Activated CD8-positive, alpha-beta T cell treated with anti-CD3 and anti-CD28 coated beads, Interleukin-2, amount 10 ng/mL, durations not matched to agents 7 days and 5 days (primary cell): ENCODE measurements around the gene SAFB2. TPM values are rescaled to one million over a fixed set of nuclear protein-coding genes. Genes with fewer than 3 reads are reported as not detected.
A peak's percentile ranks its signal among the peaks of the same experiment; 100 is the strongest.

Experiments
- ATAC-seq: fragments of 150-1000 bp; cut with Tn5 transposase; one replicate; pipeline ENCODE4 v1.10.0; 2021; ENCODE audit warnings: moderate library complexity
- CTCF ChIA-PET: fragments of 350-600 bp; sonication (Branson Sonifier 250); formaldehyde crosslinking; loops from one replicate; lab custom pipeline; 2021; ENCODE audit warnings: antibody characterized with exemption; lab: Charles Lee
- POLR2A ChIA-PET: fragments of 350-600 bp; sonication (Branson Sonifier 250); formaldehyde crosslinking; loops from one replicate; lab custom pipeline; 2021; ENCODE audit warnings: antibody characterized with exemption; lab: Charles Lee
- DNase-seq: peaks from one replicate; pipeline ENCODE4 v3.0.0-alpha.2; 2020
- H3K27ac Mint-ChIP-seq: one replicate; pipeline ENCODE4 v1.8.0; 2021; ENCODE audit warnings: mild to moderate bottlenecking, mixed read lengths
- H3K27me3 Mint-ChIP-seq: one replicate; pipeline ENCODE4 v1.8.0; 2021; ENCODE audit warnings: low read depth, mixed read lengths
- H3K36me3 Mint-ChIP-seq: one replicate; pipeline ENCODE4 v1.8.0; 2021; ENCODE audit warnings: low read depth, mixed read lengths
- H3K4me1 Mint-ChIP-seq: one replicate; pipeline ENCODE4 v1.8.0; 2021; ENCODE audit warnings: low read depth, mixed read lengths
- H3K4me3 Mint-ChIP-seq: one replicate; pipeline ENCODE4 v1.8.0; 2021; ENCODE audit warnings: mild to moderate bottlenecking, mixed read lengths
- H3K9me3 Mint-ChIP-seq: one replicate; pipeline ENCODE4 v1.8.0; 2022; ENCODE audit warnings: mixed read lengths; ENCODE audit not compliant: insufficient read depth
- total RNA-seq, 2 experiments: library from RNA; stranded (reverse); gene quantifications; one replicate each; pipeline ENCODE4 v1.2.3, GENCODE V29; 2021

Gene SAFB2
- total RNA-seq, 2 experiments from 2014 or later = 84.2 to 96.6 TPM

GRCh38 chr19:5588441-5588840 is 34.1 kb downstream of the SAFB2 start:
- Mint-ChIP-seq H3K36me3 (peaks cover 52% of the 10 kb centered on the region), H3K27ac (no peak overlapping the region), H3K4me3 (no peak overlapping the region), H3K9me3 (no peaks in the 10 kb centered on the region), H3K27me3 (no peaks in the 10 kb centered on the region), H3K4me1 (peaks cover 13% of the 10 kb centered on the region)
- ATAC-seq (no peak), DNase-seq (no peak)
- POLR2A ChIA-PET = no interaction called here
- CTCF ChIA-PET = interaction anchor here (1.0 kb wide), 1 partner anchor 16 kb away, joined by 3 read pairs; no protein-coding TSS in a partner anchor

- DNase-seq (no peak), ATAC-seq (no peak)
- no peak overlapping the region for H3K4me3 Mint-ChIP-seq
- peaks cover 44% of the 10 kb centered on the region for H3K36me3 Mint-ChIP-seq
- H3K4me1 Mint-ChIP-seq = peaks cover 13% of the 10 kb centered on the region
- H3K27me3 Mint-ChIP-seq = no peaks in the 10 kb centered on the region
- CTCF ChIA-PET = no interaction called here
- POLR2A ChIA-PET = no interaction called here
- H3K9me3 Mint-ChIP-seq = no peaks in the 10 kb centered on the region
- H3K27ac Mint-ChIP-seq = no peak overlapping the region
Measured at GRCh38 chr19:5587661-5588060, 34.9 kb downstream of the SAFB2 start.

GRCh38 chr19:5587071-5587455 is 35.5 kb downstream of the SAFB2 start:
- CTCF ChIA-PET = no interaction called here
- H3K27me3 Mint-ChIP-seq = no peaks in the 10 kb centered on the region
- H3K27ac Mint-ChIP-seq = no peak overlapping the region
- POLR2A ChIA-PET = no interaction called here
- H3K9me3 Mint-ChIP-seq = no peaks in the 10 kb centered on the region
- no peak for DNase-seq
- peaks cover 13% of the 10 kb centered on the region for H3K4me1 Mint-ChIP-seq
- H3K4me3 Mint-ChIP-seq = no peak overlapping the region
- no peak for ATAC-seq
- H3K36me3 Mint-ChIP-seq = peaks cover 38% of the 10 kb centered on the region

- H3K27ac Mint-ChIP-seq = no peak overlapping the region
- H3K27me3 Mint-ChIP-seq = no peaks in the 10 kb centered on the region
- H3K4me1 Mint-ChIP-seq = peaks cover 13% of the 10 kb centered on the region
- H3K9me3 Mint-ChIP-seq = no peaks in the 10 kb centered on the region
- ATAC-seq = no peak
- ChIA-PET POLR2A (interaction anchor here (0.5 kb wide), 1 partner anchor 1044 kb away, joined by 3 read pairs; no protein-coding TSS in a partner anchor), CTCF (interaction anchor here (1.1 kb wide), 1 partner anchor 39 kb away, joined by 3 read pairs; no protein-coding TSS in a partner anchor)
- peaks cover 32% of the 10 kb centered on the region for H3K36me3 Mint-ChIP-seq
- no peak for DNase-seq
- no peak overlapping the region for H3K4me3 Mint-ChIP-seq
Measured at GRCh38 chr19:5586300-5587070, 36.1 kb downstream of the SAFB2 start.

GRCh38 chr19:5585461-5586299 is 36.9 kb downstream of the SAFB2 start:
- peak; percentile 28 for DNase-seq
- Mint-ChIP-seq H3K4me3 (no peak overlapping the region), H3K9me3 (no peaks in the 10 kb centered on the region), H3K27me3 (no peaks in the 10 kb centered on the region), H3K27ac (peak overlapping the region; percentile 46), H3K36me3 (peaks cover 29% of the 10 kb centered on the region), H3K4me1 (peaks cover 13% of the 10 kb centered on the region)
- POLR2A ChIA-PET = interaction anchor here (0.5 to 0.8 kb wide), 2 partner anchors 40 to 1044 kb away, joined by 3 read pairs; no protein-coding TSS in a partner anchor
- ATAC-seq = peak; percentile 23
- CTCF ChIA-PET = interaction anchor here (1.1 kb wide), 1 partner anchor 38 kb away, joined by 3 read pairs; no protein-coding TSS in a partner anchor

GRCh38 chr19:5580161-5580571 is 42.4 kb downstream of the SAFB2 start:
- POLR2A ChIA-PET = no interaction called here
- H3K9me3 Mint-ChIP-seq = no peaks in the 10 kb centered on the region
- ATAC-seq (no peak), DNase-seq (no peak)
- CTCF ChIA-PET = interaction anchor here (1.5 to 1.7 kb wide), 2 partner anchors 33 to 41 kb away, joined by 6 to 11 read pairs; no protein-coding TSS in a partner anchor
- H3K36me3 Mint-ChIP-seq = no peaks in the 10 kb centered on the region
- H3K27me3 Mint-ChIP-seq = no peaks in the 10 kb centered on the region
- H3K4me1 Mint-ChIP-seq = peaks cover 4% of the 10 kb centered on the region
- H3K27ac Mint-ChIP-seq = no peak overlapping the region
- no peak overlapping the region for H3K4me3 Mint-ChIP-seq

- Mint-ChIP-seq H3K27ac (no peak overlapping the region), H3K36me3 (no peaks in the 10 kb centered on the region), H3K4me1 (peaks cover 4% of the 10 kb centered on the region), H3K27me3 (no peaks in the 10 kb centered on the region), H3K4me3 (no peak overlapping the region), H3K9me3 (no peaks in the 10 kb centered on the region)
- ChIA-PET POLR2A (interaction anchor here (1.2 kb wide), 1 partner anchor 10 kb away, joined by 3 read pairs; no protein-coding TSS in a partner anchor), CTCF (interaction anchor here (1.5 to 1.7 kb wide), 2 partner anchors 32 to 41 kb away, joined by 6 to 11 read pairs; no protein-coding TSS in a partner anchor)
- no peak for DNase-seq
- no peak for ATAC-seq
Measured at GRCh38 chr19:5579697-5580096, 42.9 kb downstream of the SAFB2 start.

- DNase-seq = no peak
- POLR2A ChIA-PET = interaction anchor here (1.2 kb wide), 1 partner anchor 10 kb away, joined by 3 read pairs; no protein-coding TSS in a partner anchor
- Mint-ChIP-seq H3K36me3 (no peaks in the 10 kb centered on the region), H3K27me3 (no peaks in the 10 kb centered on the region), H3K9me3 (no peaks in the 10 kb centered on the region), H3K27ac (no peak overlapping the region), H3K4me1 (peaks cover 4% of the 10 kb centered on the region), H3K4me3 (no peak overlapping the region)
- ATAC-seq = no peak
- CTCF ChIA-PET = interaction anchor here (1.5 to 1.7 kb wide), 2 partner anchors 32 to 42 kb away, joined by 6 to 11 read pairs; no protein-coding TSS in a partner anchor
Measured at GRCh38 chr19:5579286-5579685, 43.3 kb downstream of the SAFB2 start.

- H3K4me1 Mint-ChIP-seq = peaks cover 4% of the 10 kb centered on the region
- DNase-seq = peak; percentile 80
- ATAC-seq = peak; percentile 87
- H3K4me3 Mint-ChIP-seq = no peak overlapping the region
- H3K27ac Mint-ChIP-seq = peak overlapping the region; percentile 15
- ChIA-PET POLR2A (interaction anchor here (1.2 kb wide), 1 partner anchor 11 kb away, joined by 3 read pairs; no protein-coding TSS in a partner anchor), CTCF (interaction anchor here (1.6 kb wide), 1 partner anchor 31 kb away, joined by 6 read pairs; no protein-coding TSS in a partner anchor)
- no peaks in the 10 kb centered on the region for H3K27me3 Mint-ChIP-seq
- H3K36me3 Mint-ChIP-seq = no peaks in the 10 kb centered on the region
- no peaks in the 10 kb centered on the region for H3K9me3 Mint-ChIP-seq
Measured at GRCh38 chr19:5578097-5578846, 44.3 kb downstream of the SAFB2 start.

- H3K4me1 Mint-ChIP-seq = peaks cover 4% of the 10 kb centered on the region
- CTCF ChIA-PET = interaction anchor here (1.0 kb wide), 1 partner anchor 28 kb away, joined by 3 read pairs; no protein-coding TSS in a partner anchor
- no peak overlapping the region for H3K4me3 Mint-ChIP-seq
- POLR2A ChIA-PET = no interaction called here
- H3K36me3 Mint-ChIP-seq = no peaks in the 10 kb centered on the region
- no peak overlapping the region for H3K27ac Mint-ChIP-seq
- no peaks in the 10 kb centered on the region for H3K9me3 Mint-ChIP-seq
- no peaks in the 10 kb centered on the region for H3K27me3 Mint-ChIP-seq
- DNase-seq (no peak), ATAC-seq (no peak)
Measured at GRCh38 chr19:5575590-5575989, 47.0 kb downstream of the SAFB2 start.
